ENCODE measurements around the gene SLC8A1.

GRCh38 chr2:40228310-40228709, 223.6 kb downstream of the SLC8A1 start:
- no peak for TF ChIP-seq CTCF (IDR thresholded peaks at IDR 0.05)
- no peak for TF ChIP-seq POLR2A (IDR thresholded peaks at IDR 0.05)

All from Peyer's patch (tissue), 4 donors.